ENCODE results near the gene GCAT. TPM values are rescaled to one million over a fixed set of nuclear protein-coding genes. Genes with fewer than 3 reads are reported as not detected.

The GCAT gene
- total RNA-seq, 1 donor from 2014 or later: 8.8 TPM

DNA sequence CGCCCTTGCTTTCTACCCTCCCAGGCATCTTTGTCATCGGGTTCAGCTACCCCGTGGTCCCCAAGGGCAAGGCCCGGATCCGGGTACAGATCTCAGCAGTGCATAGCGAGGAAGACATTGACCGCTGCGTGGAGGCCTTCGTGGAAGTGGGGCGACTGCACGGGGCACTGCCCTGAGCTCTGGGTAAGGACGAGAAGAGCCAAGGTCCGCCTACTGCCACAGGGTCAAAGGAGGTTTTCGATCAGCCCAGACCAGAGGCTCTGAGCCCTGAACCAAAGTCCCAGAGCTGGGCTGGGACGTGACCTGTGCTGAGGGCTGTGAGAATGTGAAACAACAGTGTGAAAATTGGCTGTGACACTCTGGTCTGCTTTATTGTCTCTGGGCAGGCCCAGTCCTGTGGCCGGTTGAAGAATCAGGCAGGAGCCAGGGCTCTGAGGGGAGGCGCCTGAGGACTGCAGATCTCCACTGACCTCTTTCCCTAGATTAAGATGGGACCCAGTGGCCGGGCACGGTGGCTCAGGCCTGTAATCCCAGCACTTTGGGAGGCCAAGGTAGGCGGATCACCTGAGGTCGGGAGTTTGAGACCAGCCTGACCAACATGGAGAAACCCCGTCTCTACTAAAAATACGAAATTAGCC is 8.9 kb downstream of the GCAT start:
- intact Hi-C loops (cut with DNase I): loop anchor here (10.0 kb wide), 1 partner anchor 48 kb away; no protein-coding TSS in a partner anchor
- Histone ChIP-seq H3K36me3 (no peaks in the 10 kb centered on the region), H3K9me3 (no peaks in the 10 kb centered on the region), H3K27ac (no peak overlapping the region), H3K27me3 (peaks cover 20% of the 10 kb centered on the region), H3K4me3 (no peak overlapping the region), H3K4me1 (peaks cover 19% of the 10 kb centered on the region)
- DNase-seq (no peak), ATAC-seq (no peak)
- TF ChIP-seq CTCF (IDR thresholded peaks at IDR 0.05): no peak

DNA sequence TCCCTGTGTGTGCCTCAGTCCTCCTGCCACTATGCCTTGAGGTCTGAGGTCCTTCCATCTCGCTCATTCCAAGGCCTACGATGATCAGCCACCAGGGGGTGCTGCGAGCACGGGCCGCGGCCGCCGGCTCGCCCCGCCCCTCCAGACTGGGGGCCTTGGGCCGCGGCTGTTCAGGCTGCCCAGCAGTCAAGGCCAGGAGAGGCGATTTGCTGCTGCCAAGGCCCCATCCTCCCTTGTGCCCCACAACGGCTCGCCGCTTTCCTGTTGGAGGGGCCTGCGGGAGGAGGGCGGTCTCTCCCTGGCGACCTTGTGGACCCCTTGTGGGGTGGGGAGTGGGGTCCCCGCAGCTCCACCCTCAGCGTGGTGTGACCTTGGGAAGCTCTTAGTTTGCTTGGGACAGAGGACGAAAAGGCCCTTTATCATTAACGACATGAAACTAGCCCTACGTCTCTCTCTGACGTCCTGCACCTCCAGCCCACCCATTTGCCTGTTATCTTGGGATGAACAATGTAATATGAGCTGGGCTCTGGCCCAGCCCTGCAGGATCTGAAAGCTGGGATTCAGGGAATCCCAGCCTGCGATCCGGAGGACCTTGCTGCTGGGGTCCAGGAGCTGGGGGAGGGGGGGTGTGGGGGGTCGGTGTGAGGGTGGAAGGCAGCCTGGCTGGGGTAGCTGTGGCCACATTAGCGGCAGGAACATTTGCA is 10.1 kb downstream of the GCAT start:
- peak; percentile 95 for ATAC-seq
- peak; percentile 89 for DNase-seq
- H3K36me3 ChIP-seq: no peaks in the 10 kb centered on the region
- peak overlapping the region; percentile 37 for H3K4me3 ChIP-seq
- no peak overlapping the region for H3K27ac ChIP-seq
- intact Hi-C loops (cut with DNase I): loop anchor here (10.0 kb wide), 1 partner anchor 47 kb away; no protein-coding TSS in a partner anchor
- no peaks in the 10 kb centered on the region for H3K9me3 ChIP-seq
- TF ChIP-seq CTCF (IDR thresholded peaks at IDR 0.05): peak; percentile 96
- H3K4me1 ChIP-seq: peaks cover 19% of the 10 kb centered on the region
- H3K27me3 ChIP-seq: peaks cover 31% of the 10 kb centered on the region

- Histone ChIP-seq H3K27me3 (peaks cover 38% of the 10 kb centered on the region), H3K36me3 (no peaks in the 10 kb centered on the region), H3K4me1 (peaks cover 19% of the 10 kb centered on the region), H3K9me3 (no peaks in the 10 kb centered on the region), H3K4me3 (peak overlapping the region; percentile 37), H3K27ac (no peak overlapping the region)
- intact Hi-C loops (cut with DNase I): loop anchor here (10.0 kb wide), 1 partner anchor 46 kb away; no protein-coding TSS in a partner anchor
- peak; percentile 45 for TF ChIP-seq CTCF (IDR thresholded peaks at IDR 0.05)
- DNase-seq (peak; percentile 89), ATAC-seq (peak; percentile 79)
Observed at GRCh38 chr22:37818409-37819104, 10.8 kb downstream of the GCAT start.

DNA sequence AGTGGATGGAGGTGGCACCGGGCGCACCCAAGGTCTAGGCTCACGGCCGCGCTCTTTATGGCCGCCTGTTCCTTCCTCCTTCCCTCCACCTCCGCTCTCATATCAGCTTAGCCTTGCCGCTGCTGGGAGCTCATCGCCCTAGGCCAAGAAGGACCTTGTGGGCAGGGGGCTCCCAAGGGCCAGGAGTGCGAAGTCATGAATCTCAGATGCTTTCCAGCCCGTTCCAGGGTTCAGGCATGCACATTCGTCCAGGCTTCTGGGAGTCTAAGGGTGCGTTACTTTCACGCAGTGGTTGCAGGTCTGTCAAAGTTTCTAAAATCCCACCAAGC is 11.3 kb downstream of the GCAT start:
- Histone ChIP-seq H3K4me3 (peak overlapping the region; percentile 37), H3K9me3 (no peaks in the 10 kb centered on the region), H3K27ac (no peak overlapping the region), H3K27me3 (peaks cover 43% of the 10 kb centered on the region), H3K36me3 (no peaks in the 10 kb centered on the region), H3K4me1 (peaks cover 19% of the 10 kb centered on the region)
- no peak for TF ChIP-seq CTCF (IDR thresholded peaks at IDR 0.05)
- ATAC-seq: no peak
- DNase-seq: no peak
- intact Hi-C loops (cut with DNase I): loop anchor here (10.0 kb wide), 1 partner anchor 46 kb away; no protein-coding TSS in a partner anchor

DNA sequence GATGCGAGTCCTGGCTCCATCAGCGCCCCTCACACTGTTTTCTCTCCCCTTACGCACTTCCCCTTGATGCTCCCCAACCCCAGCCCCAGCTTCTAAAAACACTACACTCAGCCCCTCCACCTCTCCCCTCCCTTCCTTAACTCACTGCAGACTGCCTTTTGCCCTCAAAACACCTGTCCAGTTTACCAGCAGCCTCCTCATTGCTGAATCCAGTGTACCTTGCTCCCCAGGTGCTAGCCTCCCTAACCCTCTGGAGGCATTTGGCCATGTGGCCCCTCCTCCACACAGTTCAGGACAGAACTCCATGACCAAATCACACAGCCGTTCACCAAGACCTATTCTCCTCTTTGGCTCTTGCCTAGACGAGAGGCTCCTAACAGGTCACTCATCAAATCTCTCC is 12.6 kb downstream of the GCAT start:
- TF ChIP-seq CTCF (IDR thresholded peaks at IDR 0.05): no peak
- H3K4me3 ChIP-seq: no peak overlapping the region
- no peaks in the 10 kb centered on the region for H3K9me3 ChIP-seq
- H3K27ac ChIP-seq: no peak overlapping the region
- intact Hi-C loops (cut with DNase I): no loop called here
- ATAC-seq (no peak), DNase-seq (no peak)
- no peaks in the 10 kb centered on the region for H3K36me3 ChIP-seq
- peaks cover 43% of the 10 kb centered on the region for H3K27me3 ChIP-seq
- peaks cover 19% of the 10 kb centered on the region for H3K4me1 ChIP-seq

Measured in upper lobe of right lung (tissue), 1 donor.